GM12892 (cell line): ENCODE data around the gene ESAM.

Experiments used
- POLR2A ChIP-seq: IDR thresholded peaks from 2 replicates; pipeline ENCODE4 v1.6.1; 2011; ENCODE audit warnings: low read depth, low read length, control low read depth
- POLR2AphosphoS5 ChIP-seq: IDR thresholded peaks from 2 replicates; pipeline ENCODE4 v1.6.1; 2011; ENCODE audit warnings: low read depth, low read length, control low read depth

- TF ChIP-seq POLR2A (no peak), POLR2AphosphoS5 (no peak)
Observed at GRCh38 chr11:124725719-124726105, 36.4 kb downstream of the ESAM start.
